Thyroid gland (tissue), 4 donors: ENCODE measurements around the gene FDXR.

Experiments used
- POLR2A ChIP-seq, 2 donors: fragments of 450-650 bp; IDR thresholded peaks; one replicate each; pipeline ENCODE4 v1.6.1; 2017; ENCODE audit warnings: antibody characterized with exemption in 2 of 2, mild to moderate bottlenecking in 2 of 2, moderate library complexity in 1 of 2
- TF ChIP-seq, protein P1 (sequence below), 6 experiments: fragments of 200-600 bp in 3 of 6; fragments of 450-650 bp in 3 of 6; sonication (generic) in 3 of 6; IDR thresholded peaks; one replicate each; pipeline ENCODE4 v1.5.1; 2016 to 2019; ENCODE audit warnings: antibody characterized with exemption in 6 of 6, mild to moderate bottlenecking in 2 of 6, inconsistent platforms in 1 of 6, moderate library complexity in 1 of 6

DNA sequence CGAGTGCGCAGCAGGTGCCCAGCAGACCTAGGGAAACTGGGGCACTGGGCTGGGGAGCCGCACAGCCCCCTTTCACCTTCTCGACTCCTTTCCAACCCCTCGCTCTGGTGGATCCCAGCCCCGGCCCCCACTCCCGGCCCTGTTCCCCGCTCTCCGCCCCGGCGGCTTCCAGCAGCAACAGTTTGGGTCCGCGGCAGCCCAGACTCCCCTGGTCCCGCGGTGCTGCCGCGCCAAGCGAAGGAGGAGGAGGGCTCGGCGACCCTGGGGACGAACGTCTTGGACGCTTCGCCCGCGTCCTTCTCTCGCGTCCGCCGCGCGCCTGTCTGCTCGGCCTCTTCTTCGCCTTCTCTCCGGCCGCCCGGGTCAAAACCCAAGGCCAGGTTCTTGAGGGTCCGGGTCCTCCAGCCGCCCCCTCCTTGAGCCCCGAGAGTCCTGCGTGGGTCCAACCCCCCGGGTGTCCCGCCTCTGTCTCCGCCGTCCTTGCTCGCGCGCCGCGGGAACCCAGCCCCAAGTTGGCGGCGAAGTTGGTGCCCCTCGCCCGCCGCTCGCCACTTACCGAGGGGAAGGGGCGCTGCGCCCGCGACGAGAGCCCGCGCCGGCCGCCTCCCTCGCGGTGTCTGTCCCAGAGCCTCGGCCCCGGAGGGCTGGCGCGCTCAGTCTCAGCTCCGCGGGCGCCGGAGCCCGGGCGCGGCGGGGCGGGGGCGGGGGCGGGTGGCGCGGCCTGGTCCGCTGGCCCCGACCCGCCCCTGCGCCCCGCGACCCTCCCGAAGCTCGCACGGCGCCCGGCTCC, 11.7 kb downstream of the FDXR start:
- TF ChIP-seq, protein P1, sequence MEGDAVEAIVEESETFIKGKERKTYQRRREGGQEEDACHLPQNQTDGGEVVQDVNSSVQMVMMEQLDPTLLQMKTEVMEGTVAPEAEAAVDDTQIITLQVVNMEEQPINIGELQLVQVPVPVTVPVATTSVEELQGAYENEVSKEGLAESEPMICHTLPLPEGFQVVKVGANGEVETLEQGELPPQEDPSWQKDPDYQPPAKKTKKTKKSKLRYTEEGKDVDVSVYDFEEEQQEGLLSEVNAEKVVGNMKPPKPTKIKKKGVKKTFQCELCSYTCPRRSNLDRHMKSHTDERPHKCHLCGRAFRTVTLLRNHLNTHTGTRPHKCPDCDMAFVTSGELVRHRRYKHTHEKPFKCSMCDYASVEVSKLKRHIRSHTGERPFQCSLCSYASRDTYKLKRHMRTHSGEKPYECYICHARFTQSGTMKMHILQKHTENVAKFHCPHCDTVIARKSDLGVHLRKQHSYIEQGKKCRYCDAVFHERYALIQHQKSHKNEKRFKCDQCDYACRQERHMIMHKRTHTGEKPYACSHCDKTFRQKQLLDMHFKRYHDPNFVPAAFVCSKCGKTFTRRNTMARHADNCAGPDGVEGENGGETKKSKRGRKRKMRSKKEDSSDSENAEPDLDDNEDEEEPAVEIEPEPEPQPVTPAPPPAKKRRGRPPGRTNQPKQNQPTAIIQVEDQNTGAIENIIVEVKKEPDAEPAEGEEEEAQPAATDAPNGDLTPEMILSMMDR (IDR thresholded peaks at IDR 0.05), result no peak
- TF ChIP-seq POLR2A (IDR thresholded peaks at IDR 0.05), result no peak
